Measurements from ENCODE around the gene ADGRF1. TPM values are rescaled to one million over a fixed set of nuclear protein-coding genes. Genes with fewer than 3 reads are reported as not detected.

ADGRF1 gene
- total and polyA plus RNA-seq, 11 donors = 0.23 TPM; not detected in 10

GRCh38 chr6:47016909-47017308 lies 25.2 kb downstream of the ADGRF1 start:
- WGBS, 4 donors = 88 to 98% (median 96%) methylated on average over 2 of the region's 2 CpGs

GRCh38 chr6:47016261-47016660 lies 25.9 kb downstream of the ADGRF1 start:
- DNase-seq (no peak), ATAC-seq (no peak)
- intact Hi-C loops (cut with DNase I) = no loop called here
- H3K27ac ChIP-seq = no peak overlapping the region
- no peak overlapping the region for H3K4me3 ChIP-seq
- H3K27me3 ChIP-seq = peaks cover 0 to 7% (median 0%) of the 10 kb centered on the region in 9 donors
- no peaks in the 10 kb centered on the region for H3K9me3 ChIP-seq
- H3K4me1 ChIP-seq = no peaks in the 10 kb centered on the region
- 63 to 82% (median 70%) methylated on average over 4 of the region's 4 CpGs for WGBS, 4 donors
- TF ChIP-seq CTCF (IDR thresholded peaks at IDR 0.05) (no peak), POLR2A (IDR thresholded peaks at IDR 0.05) (no peak)
- H3K36me3 ChIP-seq = no peaks in the 10 kb centered on the region

More at GRCh38 chr6:47016909-47017308, 25.2 kb downstream of the ADGRF1 start:
- no peaks in the 10 kb centered on the region for H3K36me3 ChIP-seq
- ATAC-seq (no peak), DNase-seq (no peak)
- no peak overlapping the region for H3K4me3 ChIP-seq
- H3K27ac ChIP-seq = no peak overlapping the region
- intact Hi-C loops (cut with DNase I) = no loop called here
- no peaks in the 10 kb centered on the region for H3K4me1 ChIP-seq
- no peaks in the 10 kb centered on the region for H3K9me3 ChIP-seq
- H3K27me3 ChIP-seq = peaks cover 0 to 7% (median 0%) of the 10 kb centered on the region in 9 donors
- TF ChIP-seq CTCF (IDR thresholded peaks at IDR 0.05) = no peak
- no peak for TF ChIP-seq POLR2A (IDR thresholded peaks at IDR 0.05)

- Histone ChIP-seq H3K36me3 (no peaks in the 10 kb centered on the region), H3K4me3 (no peak overlapping the region), H3K27ac (no peak overlapping the region), H3K27me3 (peaks cover 0 to 7% (median 0%) of the 10 kb centered on the region in 9 donors), H3K9me3 (no peaks in the 10 kb centered on the region), H3K4me1 (no peaks in the 10 kb centered on the region)
- intact Hi-C loops (cut with DNase I) = loop anchor here in 1 of 10 donors (5.0 kb wide), 1 partner anchor 33 kb away; no protein-coding TSS in a partner anchor
- DNase-seq (no peak), ATAC-seq (no peak)
- WGBS, 4 donors = 90 to 95% (median 92%) methylated on average over 4 of the region's 4 CpGs
- TF ChIP-seq POLR2A (IDR thresholded peaks at IDR 0.05) (no peak), CTCF (IDR thresholded peaks at IDR 0.05) (no peak)
Observed at GRCh38 chr6:47014401-47014800, 27.7 kb downstream of the ADGRF1 start.

- WGBS, 4 donors = 53 to 63% (median 60%) methylated on average over 7 of the region's 7 CpGs
- TF ChIP-seq CTCF (IDR thresholded peaks at IDR 0.05) = peak in 5 of 12 donors; percentile 5 to 40 (median 11)
- no peak for TF ChIP-seq POLR2A (IDR thresholded peaks at IDR 0.05)
- H3K4me1 ChIP-seq = no peaks in the 10 kb centered on the region
- H3K27me3 ChIP-seq = peaks cover 0 to 7% (median 0%) of the 10 kb centered on the region in 9 donors
- H3K9me3 ChIP-seq = no peaks in the 10 kb centered on the region
- DNase-seq (no peak), ATAC-seq (no peak)
- H3K27ac ChIP-seq = no peak overlapping the region
- no peaks in the 10 kb centered on the region for H3K36me3 ChIP-seq
- no peak overlapping the region for H3K4me3 ChIP-seq
- intact Hi-C loops (cut with DNase I) = loop anchor here in 2 of 10 donors (5.0 kb wide), 1 partner anchor 38 kb away; no protein-coding TSS in a partner anchor
Observed at GRCh38 chr6:47009583-47009982, 32.5 kb downstream of the ADGRF1 start.
